ENCODE measurements around the gene DNAJC6.
A peak's percentile ranks its signal among the peaks of the same experiment; 100 is the strongest.
"Not testable (repeated sequence)": the region's sequence is repeated elsewhere in the genome, so short reads cannot be mapped to it uniquely, and the experiment has no call there.

DNAJC6 gene

GRCh38 chr1:65435987-65436386, 126.6 kb downstream of the DNAJC6 start:
- no peak for DNase-seq

DNA sequence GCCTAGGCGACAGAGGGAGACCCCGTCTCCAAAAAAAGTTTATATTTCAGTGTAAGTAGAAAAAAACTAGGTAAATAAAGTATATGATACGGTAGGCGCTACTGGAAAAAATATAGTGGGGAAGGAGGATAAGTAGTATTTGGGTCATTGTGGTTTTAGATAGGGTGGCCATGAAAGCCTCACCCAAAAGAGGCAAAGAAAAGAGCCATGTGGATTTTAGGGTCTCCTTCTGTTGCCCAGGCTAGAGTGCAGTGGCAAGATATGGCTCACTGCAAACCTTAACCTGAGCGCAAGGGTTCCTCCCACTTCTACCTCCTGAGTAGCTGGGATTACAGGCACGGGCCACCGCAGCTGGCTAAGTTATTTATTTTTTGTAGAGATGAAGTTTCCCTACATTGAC, 128.3 kb downstream of the DNAJC6 start:
- DNase-seq = peak; percentile 89

DNA sequence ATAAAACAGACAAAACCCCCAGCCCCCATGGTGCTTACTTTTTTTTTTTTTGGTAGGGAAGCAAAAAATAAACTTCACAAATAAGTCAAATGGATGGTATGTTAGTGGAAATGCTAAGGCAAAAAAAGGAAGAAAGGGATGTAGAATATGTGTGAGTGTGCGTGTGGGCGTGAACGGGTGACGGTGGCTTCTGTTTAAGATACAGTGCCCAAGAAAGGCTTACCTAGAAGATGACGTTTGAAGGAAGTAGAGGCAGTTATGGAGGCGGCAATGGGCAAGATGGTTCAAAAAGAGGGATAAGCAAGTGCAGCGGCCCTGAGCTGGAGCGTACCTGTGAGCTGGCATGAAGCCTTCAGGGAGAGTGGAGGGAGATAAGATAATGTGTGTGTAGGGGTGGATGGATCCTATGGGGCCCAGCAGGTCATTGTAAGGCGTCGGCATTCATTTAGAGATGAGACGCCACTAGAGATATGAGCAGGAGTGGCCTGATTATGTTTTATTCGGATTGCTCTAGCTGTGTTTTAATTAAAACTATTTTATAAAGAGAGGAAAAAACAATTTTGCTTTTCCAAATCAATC, 131.1 kb downstream of the DNAJC6 start:
- no peak for DNase-seq

DNA sequence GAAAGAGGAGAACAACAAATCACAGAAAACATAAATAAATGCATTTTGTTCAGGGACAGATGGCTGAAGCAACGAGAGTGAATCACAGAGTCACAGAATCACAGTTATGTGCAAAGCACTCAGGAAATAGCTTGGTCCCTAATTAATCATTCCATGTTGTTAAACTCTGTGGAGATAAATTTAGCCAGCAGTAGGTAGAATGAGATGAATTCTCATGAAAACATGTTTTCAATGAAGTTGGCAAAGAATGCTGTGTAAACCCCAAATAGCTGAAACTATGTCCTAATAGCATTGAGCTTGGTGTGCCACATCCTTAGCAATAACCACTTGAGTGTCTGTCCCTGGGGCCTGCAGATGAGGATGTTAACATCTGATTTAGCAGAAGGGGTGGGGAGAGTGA, 131.6 kb downstream of the DNAJC6 start:
- DNase-seq = no peak

GRCh38 chr1:65441464-65441863, 132.1 kb downstream of the DNAJC6 start:
- no peak for DNase-seq

DNA sequence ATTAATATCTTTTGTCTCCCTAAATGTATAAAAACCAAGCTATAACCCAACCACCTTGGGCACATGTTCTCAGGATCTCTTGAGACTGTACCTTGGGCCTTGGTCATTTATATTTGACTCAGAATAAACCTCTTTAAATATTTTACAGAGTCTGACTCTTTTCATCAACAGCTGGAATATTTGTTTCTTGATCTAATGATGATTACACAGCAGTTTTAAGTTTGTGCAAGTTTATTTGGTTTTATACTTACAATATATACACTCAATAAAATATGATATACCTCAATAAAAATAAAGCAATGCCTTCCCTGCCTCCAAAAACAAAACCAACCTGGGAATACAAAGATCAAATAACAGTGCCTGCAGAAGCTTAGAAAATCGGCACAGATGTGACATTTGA, 133.1 kb downstream of the DNAJC6 start:
- no peak for DNase-seq

GRCh38 chr1:65443647-65444046, 134.3 kb downstream of the DNAJC6 start:
- no peak for DNase-seq

- no peak for DNase-seq
These were observed 134.8 kb downstream of the DNAJC6 start for GRCh38 chr1:65444128-65444640.

DNA sequence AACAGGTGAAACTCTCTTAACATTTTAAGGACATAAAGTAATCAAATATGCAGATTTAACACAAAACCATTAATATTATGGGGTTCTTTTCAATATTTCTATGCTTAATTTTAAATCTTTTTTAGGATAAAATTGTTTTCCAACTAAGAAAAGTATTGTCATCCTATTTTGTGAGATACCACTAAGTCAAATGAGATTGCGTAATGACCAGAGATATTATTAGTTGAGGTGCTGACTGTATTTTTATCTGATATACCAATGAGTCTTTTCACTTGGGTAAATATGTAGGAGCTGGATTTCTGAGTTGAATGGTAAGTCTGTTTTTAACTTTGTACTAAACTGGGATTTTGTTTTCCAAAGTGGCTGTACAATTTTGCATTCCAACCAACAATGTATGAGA, 136.5 kb downstream of the DNAJC6 start:
- no peak for DNase-seq

GRCh38 chr1:65449214-65449823, 140.0 kb downstream of the DNAJC6 start:
- no peak for DNase-seq

DNA sequence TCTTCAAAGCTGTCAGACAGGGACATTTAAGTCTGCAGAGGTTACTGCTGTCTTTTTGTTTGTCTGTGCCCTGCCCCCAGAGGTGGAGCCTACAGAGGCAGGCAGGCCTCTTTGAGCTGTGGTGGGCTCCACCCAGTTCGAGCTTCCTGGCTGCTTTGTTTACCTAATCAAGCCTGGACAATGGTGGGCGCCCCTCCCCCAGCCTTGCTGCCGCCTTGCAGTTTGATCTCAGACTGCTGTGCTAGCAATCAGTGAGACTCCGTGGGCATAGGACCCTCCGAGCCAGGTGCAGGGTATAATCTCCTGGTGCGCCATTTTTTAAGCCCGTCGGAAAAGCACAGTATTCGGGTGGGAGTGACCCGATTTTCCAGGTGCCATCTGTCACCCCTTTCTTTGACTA, 146.3 kb downstream of the DNAJC6 start:
- not testable (repeated sequence) for DNase-seq

DNA sequence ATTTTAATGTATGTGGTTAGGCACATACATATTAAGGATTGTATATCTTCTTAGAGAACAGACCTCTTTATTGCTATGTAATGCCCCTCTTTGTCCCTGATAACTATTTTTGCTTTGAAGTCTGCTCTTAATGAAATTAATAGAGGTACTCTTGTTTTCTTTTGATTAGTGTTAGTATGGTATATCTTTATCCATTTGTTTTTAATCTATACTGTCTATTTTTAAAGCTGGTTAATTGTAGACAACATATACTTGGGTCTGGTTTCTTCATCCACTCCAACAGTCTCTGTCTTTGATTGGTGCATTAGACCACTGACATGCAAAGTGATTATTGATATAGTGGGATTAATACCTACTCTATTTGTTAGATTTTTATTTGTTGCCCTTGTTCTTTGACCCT, 147.1 kb downstream of the DNAJC6 start:
- DNase-seq = no peak

GRCh38 chr1:65457868-65458267, 148.5 kb downstream of the DNAJC6 start:
- no peak for DNase-seq

DNA sequence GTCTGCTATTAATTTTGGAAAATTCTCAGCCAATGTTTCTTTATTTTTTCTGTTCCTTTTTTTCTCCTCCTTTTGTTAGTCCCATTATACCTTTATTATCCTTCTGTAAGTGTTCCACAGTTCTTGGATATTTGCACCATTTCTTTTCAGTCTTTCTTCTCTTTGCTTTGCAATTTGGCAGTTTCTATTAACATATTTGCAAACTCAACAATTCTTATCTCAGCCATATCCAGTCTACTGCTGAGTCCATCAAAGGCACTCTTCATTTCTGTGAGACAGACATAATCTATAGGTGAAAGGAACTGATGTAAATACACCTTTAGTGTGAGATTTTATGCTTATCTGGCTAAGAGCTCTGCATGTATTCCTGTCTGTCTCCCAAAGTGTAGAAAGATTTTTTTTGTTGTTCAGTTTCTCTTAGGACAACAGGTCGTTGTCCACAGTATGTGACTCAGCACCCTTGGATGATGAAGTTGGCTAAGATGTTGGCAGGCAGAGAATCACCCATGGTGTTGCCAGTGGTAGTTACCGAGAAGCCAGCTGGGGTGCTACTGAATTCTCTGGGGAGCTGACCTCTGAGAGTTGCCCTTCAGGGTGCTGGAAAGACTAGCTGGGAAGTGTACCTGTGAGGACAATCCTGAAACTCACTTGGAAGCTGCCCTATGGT, 149.5 kb downstream of the DNAJC6 start:
- DNase-seq = peak; percentile 1

- DNase-seq = peak; percentile 82
These were observed 150.0 kb downstream of the DNAJC6 start for GRCh38 chr1:65459397-65459768.

All from hematopoietic multipotent progenitor cell treated with erythropoietin and hydrocortisone succinate and interleukin-3 and kit ligand, for 6 days (in vitro differentiated cells).